ENCODE results near the gene DOCK7. TPM values are rescaled to one million over a fixed set of nuclear protein-coding genes. Genes with fewer than 3 reads are reported as not detected.

DOCK7 gene
- total and polyA plus RNA-seq, 2 of the 8 experiments (the other 6 are each of a cell fraction or from before 2014, with no cell fraction given), result 10.2 to 33.7 TPM

DNA sequence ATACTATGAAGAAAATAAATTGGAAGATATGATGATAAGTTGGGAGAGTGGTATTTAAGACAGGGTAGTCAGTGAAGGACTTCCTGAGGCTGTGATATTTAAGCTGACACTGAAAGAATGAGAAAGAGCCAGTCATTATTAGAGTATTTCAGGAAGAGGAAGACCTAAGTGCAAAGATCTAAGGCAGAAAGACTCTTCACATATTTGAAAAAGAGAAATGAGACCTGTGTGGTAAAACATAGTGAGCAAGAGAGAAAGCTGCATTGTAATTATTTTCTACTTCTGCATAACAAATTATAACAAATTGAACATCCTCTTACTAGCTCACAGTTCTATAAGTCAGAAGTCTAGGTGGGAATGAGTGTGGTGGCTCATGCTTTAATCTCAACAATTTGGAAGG is 34.6 kb upstream of the DOCK7 start:
- Histone ChIP-seq H3K4me3 (ENCODE audit: extremely low read depth in 1 of 4, insufficient read depth in 2 of 4, low read depth in 3 of 4, low read length in 4 of 4) (no peak overlapping the region), H4K8ac (ENCODE audit: extremely low read depth, insufficient read depth, low read length) (no peak overlapping the region), H3K23me2 (ENCODE audit: low read depth, low read length) (no peaks in the 10 kb centered on the region), H3K79me1 (ENCODE audit: low read depth, low read length) (no peaks in the 10 kb centered on the region), H3K18ac (ENCODE audit: extremely low read depth, low read length) (no peak overlapping the region), H2AFZ (ENCODE audit: low read length) (no peak overlapping the region), H2BK12ac (ENCODE audit: low read depth, low read length) (no peak overlapping the region), H2BK5ac (ENCODE audit: low read depth, low read length) (no peak overlapping the region), H4K91ac (replicated peaks; ENCODE audit: insufficient read length, low read length) (no peak overlapping the region), H3K23ac (ENCODE audit: insufficient read length) (no peak overlapping the region), H2BK120ac (replicated peaks; ENCODE audit: low read depth, low read length) (no peak overlapping the region), H3K9ac (replicated peaks in 1 of 4; ENCODE audit: extremely low read depth in 1 of 4, low read depth in 3 of 4, low read length in 3 of 4) (no peak overlapping the region), H3K4me1 (replicated peaks in 1 of 4; ENCODE audit: control insufficient read depth in 3 of 4, insufficient read depth in 4 of 4, low read length in 3 of 4) (peaks cover 0 to 5% (median 0%) of the 10 kb centered on the region in 4 experiments; a peak in 1 of 7 replicates), H3K14ac (ENCODE audit: insufficient read length) (no peak overlapping the region), H3K79me2 (ENCODE audit: control insufficient read depth in 1 of 2, insufficient read depth in 2 of 2, low read length in 2 of 2) (no peaks in the 10 kb centered on the region), H3K27me3 (replicated peaks in 1 of 4; ENCODE audit: control insufficient read depth in 3 of 4, extremely low read depth in 1 of 4, insufficient read depth in 3 of 4, low read length in 3 of 4) (no peaks in the 10 kb centered on the region), H4K5ac (ENCODE audit: insufficient read length, low read depth, low read length) (no peak overlapping the region), H3K4me2 (ENCODE audit: insufficient read depth in 1 of 2, low read depth in 2 of 2, low read length in 2 of 2) (no peak overlapping the region), H3K36me3 (ENCODE audit: control insufficient read depth in 2 of 4, insufficient read depth in 4 of 4, low read length in 3 of 4) (no peaks in the 10 kb centered on the region), H4K20me1 (replicated peaks in 1 of 2; ENCODE audit: control insufficient read depth in 1 of 2, insufficient read depth in 2 of 2, low read length in 2 of 2) (no peaks in the 10 kb centered on the region), H3K9me3 (ENCODE audit: insufficient read depth in 2 of 2, low read depth in 1 of 2, low read length in 1 of 2) (no peaks in the 10 kb centered on the region), H2BK15ac (ENCODE audit: low read length) (no peak overlapping the region), H2AK5ac (ENCODE audit: low read depth, low read length) (no peak overlapping the region), H3K27ac (ENCODE audit: low read depth, low read length) (no peak overlapping the region), H2BK20ac (ENCODE audit: low read length) (no peak overlapping the region), H3K4ac (replicated peaks; ENCODE audit: insufficient read length, low read depth, low read length) (no peak overlapping the region), H3K56ac (replicated peaks; ENCODE audit: insufficient read length, low read depth, low read length) (no peak overlapping the region)
- ChIA-PET CTCF (ENCODE audit: partially characterized antibody) (interaction anchor here (1.3 to 2.6 kb wide), 3 partner anchors 13 to 193 kb away, joined by 4 to 10 read pairs (median 7); no protein-coding TSS in a partner anchor), POLR2A (ENCODE audit: partially characterized antibody) (interaction anchor here (1.6 kb wide), 1 partner anchor 32 kb away, joined by 8 read pairs; no protein-coding TSS in a partner anchor)
- DNase-seq (ENCODE audit: low read depth in 1 of 2, low spot score in 2 of 2), result no peak
- no peak for TF ChIP-seq YY1 (IDR thresholded peaks at IDR 0.05; ENCODE audit: low read depth, low read length)
- no peak for FAIRE-seq

Data from H1 (cell line).